CD8-positive, alpha-beta memory T cell (primary cell): ENCODE measurements around the gene TREH. TPM values are rescaled to one million over a fixed set of nuclear protein-coding genes. Genes with fewer than 3 reads are reported as not detected.

Source experiments
- CTCF ChIA-PET: fragments of 350-600 bp; sonication (Branson Sonifier 250); formaldehyde crosslinking; loops from one replicate; lab custom pipeline; 2021; ENCODE audit warnings: antibody characterized with exemption; lab: Charles Lee
- POLR2A ChIA-PET: fragments of 350-600 bp; sonication (Branson Sonifier 250); formaldehyde crosslinking; loops from one replicate; lab custom pipeline; 2021; ENCODE audit warnings: antibody characterized with exemption; lab: Charles Lee
- DNase-seq, 5 donors: peaks; one replicate each; pipeline versions ENCODE4 v3.0.0 to v3.0.0-alpha.2; 2020 to 2022; ENCODE audit warnings: mixed read lengths in 1 of 5
- H3K27ac ChIP-seq: one replicate; pipeline ENCODE4 v1.7.0; 2013; ENCODE audit warnings: low read depth, mild to moderate bottlenecking, low read length, moderate library complexity
- H3K27me3 ChIP-seq: 2 replicates; pipeline ENCODE4 v1.7.0; 2013; ENCODE audit warnings: low read length, mild to moderate bottlenecking; ENCODE audit not compliant: insufficient read depth, poor library complexity, severe bottlenecking
- H3K36me3 ChIP-seq: 2 replicates; pipeline ENCODE4 v1.7.0; 2013; ENCODE audit warnings: mild to moderate bottlenecking, low read length, moderate library complexity; ENCODE audit not compliant: insufficient read depth
- H3K4me1 ChIP-seq: 2 replicates; pipeline ENCODE4 v1.7.0; 2013; ENCODE audit warnings: mild to moderate bottlenecking, low read length, moderate library complexity; ENCODE audit not compliant: insufficient read depth
- H3K4me3 ChIP-seq: 2 replicates; pipeline ENCODE4 v1.7.0; 2013; ENCODE audit warnings: mild to moderate bottlenecking, low read length
- H3K9me3 ChIP-seq: 2 replicates; pipeline ENCODE4 v1.7.0; 2013; ENCODE audit warnings: mild to moderate bottlenecking, low read length
- H3K27ac Mint-ChIP-seq, 8 donors: one replicate each; pipeline ENCODE4 v1.8.0; 2020 to 2021; ENCODE audit warnings: mixed read lengths in 8 of 8, mild to moderate bottlenecking in 6 of 8, inconsistent platforms in 3 of 8, moderate library complexity in 3 of 8
- H3K27me3 Mint-ChIP-seq, 2 donors: one replicate each; pipeline ENCODE4 v1.8.0; 2020 to 2021; ENCODE audit warnings: mixed read lengths in 2 of 2, mild to moderate bottlenecking in 1 of 2, moderate library complexity in 1 of 2
- H3K36me3 Mint-ChIP-seq, 3 donors: one replicate each; pipeline ENCODE4 v1.8.0; 2020 to 2021; ENCODE audit warnings: mixed read lengths in 3 of 3, inconsistent platforms in 1 of 3, mild to moderate bottlenecking in 1 of 3
- H3K4me1 Mint-ChIP-seq, 3 donors: one replicate each; pipeline ENCODE4 v1.8.0; 2020 to 2021; ENCODE audit warnings: mixed read lengths in 3 of 3, inconsistent platforms in 1 of 3, mild to moderate bottlenecking in 1 of 3
- H3K4me3 Mint-ChIP-seq, 7 donors: one replicate each; pipeline ENCODE4 v1.8.0; 2020 to 2021; ENCODE audit warnings: mixed read lengths in 7 of 7, mild to moderate bottlenecking in 6 of 7, moderate library complexity in 4 of 7, inconsistent platforms in 2 of 7
- H3K9me3 Mint-ChIP-seq, 5 donors: one replicate each; pipeline ENCODE4 v1.8.0; 2020 to 2022; ENCODE audit warnings: mixed read lengths in 5 of 5, mild to moderate bottlenecking in 3 of 5, moderate library complexity in 2 of 5, inconsistent platforms in 1 of 5
- polyA plus RNA-seq: library from polyadenylated mRNA; unstranded; fragments of 300-500 nt; fragmentation: Illumina TruSeq; gene quantifications from one replicate; pipeline ENCODE4 v1.2.3, GENCODE V29; 2021
- total RNA-seq, 2 experiments: library from RNA; stranded (reverse); gene quantifications; one replicate each; pipeline ENCODE4 v1.2.3, GENCODE V29; 2021

Gene TREH
- total and polyA plus RNA-seq, 3 experiments from 2014 or later: not detected

DNA sequence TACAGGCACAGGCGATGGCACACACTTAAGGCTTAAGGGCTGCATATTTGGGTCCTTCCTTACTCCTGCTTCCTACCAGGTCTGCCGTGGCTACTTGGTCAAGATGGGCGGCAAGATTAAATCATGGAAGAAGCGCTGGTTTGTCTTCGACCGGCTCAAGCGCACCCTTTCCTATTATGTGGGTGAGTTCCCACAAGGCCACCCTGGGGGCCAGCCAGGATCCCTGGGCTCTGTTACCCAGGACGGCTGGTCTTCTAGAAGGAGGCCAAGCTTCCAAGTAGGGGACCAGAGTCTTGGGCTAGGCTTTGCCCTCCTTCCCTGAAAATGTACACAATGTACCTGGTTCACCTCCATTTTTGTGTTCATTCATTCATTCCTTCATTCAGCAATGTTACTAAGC is 29.1 kb downstream of the TREH start:
- H3K4me1 Mint-ChIP-seq: peaks cover 6 to 8% (median 8%) of the 10 kb centered on the region in 3 donors
- no peak overlapping the region for H3K4me3 Mint-ChIP-seq
- H3K36me3 Mint-ChIP-seq: no peaks in the 10 kb centered on the region
- ChIA-PET POLR2A (no interaction called here), CTCF (no interaction called here)
- no peaks in the 10 kb centered on the region for H3K4me1 ChIP-seq
- H3K27me3 ChIP-seq: no peaks in the 10 kb centered on the region
- H3K9me3 ChIP-seq: no peaks in the 10 kb centered on the region
- H3K4me3 ChIP-seq: no peak overlapping the region
- H3K36me3 ChIP-seq: no peaks in the 10 kb centered on the region
- peaks cover 0 to 4% of the 10 kb centered on the region in 2 donors for H3K27me3 Mint-ChIP-seq
- H3K27ac Mint-ChIP-seq: no peak overlapping the region
- H3K9me3 Mint-ChIP-seq: no peaks in the 10 kb centered on the region
- no peak for DNase-seq
- H3K27ac ChIP-seq: no peak overlapping the region

GRCh38 chr11:118649941-118650340 is 29.5 kb downstream of the TREH start:
- CTCF ChIA-PET: no interaction called here
- Mint-ChIP-seq H3K4me1 (peaks cover 6 to 8% (median 8%) of the 10 kb centered on the region in 3 donors), H3K9me3 (no peaks in the 10 kb centered on the region), H3K27me3 (peaks cover 0 to 4% of the 10 kb centered on the region in 2 donors), H3K27ac (no peak overlapping the region), H3K36me3 (no peaks in the 10 kb centered on the region), H3K4me3 (no peak overlapping the region)
- no peak for DNase-seq
- H3K27ac ChIP-seq: no peak overlapping the region
- H3K27me3 ChIP-seq: no peaks in the 10 kb centered on the region
- no peaks in the 10 kb centered on the region for H3K36me3 ChIP-seq
- H3K9me3 ChIP-seq: no peaks in the 10 kb centered on the region
- no peak overlapping the region for H3K4me3 ChIP-seq
- no peaks in the 10 kb centered on the region for H3K4me1 ChIP-seq
- POLR2A ChIA-PET: no interaction called here

GRCh38 chr11:118648291-118648690 is 31.2 kb downstream of the TREH start:
- no peak overlapping the region for H3K4me3 ChIP-seq
- no peaks in the 10 kb centered on the region for H3K9me3 ChIP-seq
- no peak for DNase-seq
- H3K27me3 Mint-ChIP-seq: peaks cover 0 to 4% of the 10 kb centered on the region in 2 donors
- no peak overlapping the region for H3K4me3 Mint-ChIP-seq
- CTCF ChIA-PET: interaction anchor here (1.1 kb wide), 1 partner anchor 11 kb away, joined by 3 read pairs; no protein-coding TSS in a partner anchor
- H3K27ac ChIP-seq: no peak overlapping the region
- H3K4me1 Mint-ChIP-seq: peaks cover 6 to 8% (median 8%) of the 10 kb centered on the region in 3 donors
- POLR2A ChIA-PET: interaction anchor here (0.6 kb wide), 1 partner anchor 78 kb away, joined by 3 read pairs; no protein-coding TSS in a partner anchor
- no peaks in the 10 kb centered on the region for H3K36me3 ChIP-seq
- H3K27me3 ChIP-seq: no peaks in the 10 kb centered on the region
- no peak overlapping the region for H3K27ac Mint-ChIP-seq
- H3K9me3 Mint-ChIP-seq: no peaks in the 10 kb centered on the region
- H3K4me1 ChIP-seq: no peaks in the 10 kb centered on the region
- H3K36me3 Mint-ChIP-seq: no peaks in the 10 kb centered on the region

DNA sequence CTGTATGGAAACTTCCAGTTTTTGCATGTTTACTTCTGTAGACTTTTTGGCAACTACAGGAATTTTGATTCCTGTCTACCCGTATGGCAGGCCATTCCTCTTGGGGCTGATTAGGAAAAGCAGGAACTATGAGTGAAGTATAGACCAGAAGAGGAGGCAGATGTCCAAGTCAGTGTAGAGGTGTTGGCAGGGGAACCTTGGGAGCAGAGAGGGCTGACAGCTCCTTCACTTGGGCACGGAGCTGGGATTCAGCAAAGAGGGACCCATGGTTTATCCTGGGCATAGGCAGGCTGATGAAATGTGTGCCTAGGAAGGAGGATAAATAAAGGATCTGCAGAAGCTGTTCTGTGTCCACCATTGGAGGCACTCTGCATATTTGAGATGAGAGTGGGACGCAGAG is 33.1 kb downstream of the TREH start:
- Mint-ChIP-seq H3K27me3 (peaks cover 0 to 4% of the 10 kb centered on the region in 2 donors), H3K27ac (peak overlapping the region in 1 of 8 donors; percentile 73), H3K9me3 (no peaks in the 10 kb centered on the region), H3K36me3 (no peaks in the 10 kb centered on the region), H3K4me1 (no peaks in the 10 kb centered on the region), H3K4me3 (no peak overlapping the region)
- DNase-seq: no peak
- Histone ChIP-seq H3K9me3 (no peaks in the 10 kb centered on the region), H3K27me3 (no peaks in the 10 kb centered on the region), H3K36me3 (no peaks in the 10 kb centered on the region), H3K4me1 (no peaks in the 10 kb centered on the region), H3K4me3 (no peak overlapping the region), H3K27ac (no peak overlapping the region)
- POLR2A ChIA-PET: no interaction called here
- CTCF ChIA-PET: no interaction called here

DNA sequence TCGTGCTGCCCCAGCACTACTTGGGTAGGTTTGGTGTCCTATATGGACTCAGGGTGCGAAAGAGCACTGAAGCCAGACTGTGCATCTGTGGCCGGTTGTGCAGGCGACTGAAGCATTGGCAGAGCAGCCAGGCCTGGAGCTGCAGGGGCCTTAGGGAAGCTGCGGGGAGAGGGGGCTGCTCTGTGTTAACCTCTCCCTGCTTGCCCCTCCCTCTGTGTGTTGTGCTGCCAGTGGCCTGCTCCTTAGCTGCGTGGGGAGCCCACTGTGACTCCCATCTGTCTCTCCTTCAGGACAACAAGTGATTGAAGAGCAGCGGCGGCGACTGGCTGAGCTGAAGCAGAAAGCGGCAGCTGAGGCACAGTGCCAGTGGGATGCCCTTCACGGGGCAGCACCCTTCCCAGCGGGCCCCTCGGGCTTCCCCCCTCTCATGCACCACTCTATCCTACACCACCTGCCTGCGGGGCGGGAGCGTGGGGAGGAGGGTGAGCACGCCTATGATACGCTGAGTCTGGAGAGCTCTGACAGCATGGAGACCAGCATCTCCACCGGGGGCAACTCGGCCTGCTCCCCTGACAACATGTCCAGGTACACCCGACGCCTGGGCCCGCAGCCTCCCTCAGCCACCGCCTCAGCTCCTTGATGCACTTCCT is 34.3 kb downstream of the TREH start:
- Mint-ChIP-seq H3K9me3 (no peaks in the 10 kb centered on the region), H3K27ac (no peak overlapping the region), H3K4me1 (no peaks in the 10 kb centered on the region), H3K36me3 (no peaks in the 10 kb centered on the region), H3K27me3 (peaks cover 0 to 4% of the 10 kb centered on the region in 2 donors), H3K4me3 (no peak overlapping the region)
- no peak overlapping the region for H3K4me3 ChIP-seq
- H3K9me3 ChIP-seq: no peaks in the 10 kb centered on the region
- H3K36me3 ChIP-seq: no peaks in the 10 kb centered on the region
- POLR2A ChIA-PET: no interaction called here
- H3K27me3 ChIP-seq: no peaks in the 10 kb centered on the region
- H3K27ac ChIP-seq: no peak overlapping the region
- no peaks in the 10 kb centered on the region for H3K4me1 ChIP-seq
- no peak for DNase-seq
- CTCF ChIA-PET: no interaction called here

GRCh38 chr11:118644496-118644895 is 35.0 kb downstream of the TREH start:
- Histone ChIP-seq H3K36me3 (no peaks in the 10 kb centered on the region), H3K9me3 (no peaks in the 10 kb centered on the region), H3K4me1 (no peaks in the 10 kb centered on the region), H3K27ac (no peak overlapping the region), H3K27me3 (no peaks in the 10 kb centered on the region), H3K4me3 (no peak overlapping the region)
- POLR2A ChIA-PET: no interaction called here
- Mint-ChIP-seq H3K4me3 (no peak overlapping the region), H3K27me3 (peaks cover 0 to 4% of the 10 kb centered on the region in 2 donors), H3K27ac (no peak overlapping the region), H3K4me1 (no peaks in the 10 kb centered on the region), H3K36me3 (no peaks in the 10 kb centered on the region), H3K9me3 (no peaks in the 10 kb centered on the region)
- CTCF ChIA-PET: no interaction called here
- no peak for DNase-seq

DNA sequence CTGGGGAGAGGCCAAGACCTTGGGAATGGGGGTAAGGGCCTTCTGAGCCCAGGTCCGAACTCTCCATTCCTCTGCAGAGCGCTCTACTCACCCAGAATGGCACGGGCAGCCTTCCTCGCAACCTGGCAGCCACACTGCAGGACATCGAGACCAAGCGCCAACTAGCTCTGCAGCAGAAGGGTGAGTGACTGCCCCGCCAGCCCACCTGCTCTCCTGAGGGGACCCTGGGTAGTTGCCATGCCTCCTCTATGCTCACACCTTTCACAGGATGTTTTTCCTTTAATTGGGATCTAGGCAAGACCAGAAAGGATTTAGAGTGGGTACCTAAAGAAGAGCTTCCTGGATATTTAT is 35.5 kb downstream of the TREH start:
- H3K4me3 Mint-ChIP-seq: no peak overlapping the region
- H3K27me3 ChIP-seq: no peaks in the 10 kb centered on the region
- H3K27ac ChIP-seq: no peak overlapping the region
- H3K27ac Mint-ChIP-seq: no peak overlapping the region
- H3K36me3 ChIP-seq: no peaks in the 10 kb centered on the region
- H3K4me3 ChIP-seq: no peak overlapping the region
- H3K9me3 Mint-ChIP-seq: no peaks in the 10 kb centered on the region
- POLR2A ChIA-PET: no interaction called here
- no peaks in the 10 kb centered on the region for H3K36me3 Mint-ChIP-seq
- no peaks in the 10 kb centered on the region for H3K4me1 ChIP-seq
- no peaks in the 10 kb centered on the region for H3K4me1 Mint-ChIP-seq
- CTCF ChIA-PET: no interaction called here
- H3K9me3 ChIP-seq: no peaks in the 10 kb centered on the region
- H3K27me3 Mint-ChIP-seq: peaks cover 0 to 4% of the 10 kb centered on the region in 2 donors
- no peak for DNase-seq

- Histone ChIP-seq H3K27ac (peak overlapping the region; percentile 9), H3K9me3 (no peaks in the 10 kb centered on the region), H3K4me1 (no peaks in the 10 kb centered on the region), H3K4me3 (no peak overlapping the region), H3K27me3 (no peaks in the 10 kb centered on the region), H3K36me3 (no peaks in the 10 kb centered on the region)
- CTCF ChIA-PET: interaction anchor here (1.4 to 1.5 kb wide), 2 partner anchors 17 to 21 kb away, joined by 3 read pairs; no protein-coding TSS in a partner anchor
- POLR2A ChIA-PET: no interaction called here
- Mint-ChIP-seq H3K27me3 (peaks cover 0 to under 1% of the 10 kb centered on the region in 2 donors), H3K4me3 (no peak overlapping the region), H3K36me3 (no peaks in the 10 kb centered on the region), H3K4me1 (no peaks in the 10 kb centered on the region), H3K9me3 (no peaks in the 10 kb centered on the region), H3K27ac (peak overlapping the region in 1 of 8 donors; percentile 51)
- DNase-seq: no peak
These were observed 36.1 kb downstream of the TREH start for GRCh38 chr11:118643142-118643994.
